Measurements from ENCODE around the gene RNF31.

DNA sequence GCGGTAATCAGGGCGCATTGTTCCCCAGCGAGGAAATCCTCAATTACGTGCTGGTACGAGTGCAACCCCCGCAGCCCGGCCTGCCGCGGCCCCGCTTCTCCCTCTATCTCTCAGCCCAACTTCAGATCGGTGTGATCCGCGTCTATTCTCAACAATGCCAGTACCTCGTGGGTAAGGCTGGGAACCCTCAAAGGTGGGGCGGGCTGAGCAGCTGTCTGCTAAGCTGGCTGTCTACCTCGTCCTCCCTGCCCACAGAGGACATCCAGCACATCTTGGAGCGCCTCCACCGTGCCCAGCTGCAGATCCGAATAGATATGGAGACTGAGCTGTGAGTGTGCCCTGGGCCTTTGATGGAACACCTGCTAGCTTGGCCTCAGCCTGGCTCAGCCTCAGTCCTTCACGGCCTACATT lies 25.6 kb downstream of the RNF31 start:
- TF ChIP-seq, protein P1, sequence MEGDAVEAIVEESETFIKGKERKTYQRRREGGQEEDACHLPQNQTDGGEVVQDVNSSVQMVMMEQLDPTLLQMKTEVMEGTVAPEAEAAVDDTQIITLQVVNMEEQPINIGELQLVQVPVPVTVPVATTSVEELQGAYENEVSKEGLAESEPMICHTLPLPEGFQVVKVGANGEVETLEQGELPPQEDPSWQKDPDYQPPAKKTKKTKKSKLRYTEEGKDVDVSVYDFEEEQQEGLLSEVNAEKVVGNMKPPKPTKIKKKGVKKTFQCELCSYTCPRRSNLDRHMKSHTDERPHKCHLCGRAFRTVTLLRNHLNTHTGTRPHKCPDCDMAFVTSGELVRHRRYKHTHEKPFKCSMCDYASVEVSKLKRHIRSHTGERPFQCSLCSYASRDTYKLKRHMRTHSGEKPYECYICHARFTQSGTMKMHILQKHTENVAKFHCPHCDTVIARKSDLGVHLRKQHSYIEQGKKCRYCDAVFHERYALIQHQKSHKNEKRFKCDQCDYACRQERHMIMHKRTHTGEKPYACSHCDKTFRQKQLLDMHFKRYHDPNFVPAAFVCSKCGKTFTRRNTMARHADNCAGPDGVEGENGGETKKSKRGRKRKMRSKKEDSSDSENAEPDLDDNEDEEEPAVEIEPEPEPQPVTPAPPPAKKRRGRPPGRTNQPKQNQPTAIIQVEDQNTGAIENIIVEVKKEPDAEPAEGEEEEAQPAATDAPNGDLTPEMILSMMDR (IDR thresholded peaks at IDR 0.05; ENCODE audit: insufficient read depth, low read length) = no peak
- no peak for TF ChIP-seq POLR2AphosphoS5 (IDR thresholded peaks at IDR 0.05; ENCODE audit: low read depth)

Data from HL-60 (cell line).